HepG2 (cell line): Measurements from ENCODE around the gene GPC2.

Source experiments
- BHLHE40 ChIP-seq: IDR thresholded peaks from 2 replicates; pipeline ENCODE4 v1.6.1; 2011; ENCODE audit warnings: low read length, improper control_type of control experiment
- CTCF ChIP-seq: sonication (generic); formaldehyde crosslinking; IDR thresholded peaks from 2 replicates; pipeline ENCODE4 v1.5.0; 2020; ENCODE audit warnings: mild to moderate bottlenecking, missing genetic modification reagents, moderate library complexity
- DPF2 ChIP-seq: sonication (generic); formaldehyde crosslinking; IDR thresholded peaks from 2 replicates; pipeline ENCODE4 v1.4.0; 2020; ENCODE audit warnings: mild to moderate bottlenecking, low read depth, missing genetic modification reagents, borderline replicate concordance
- GMEB1 ChIP-seq: sonication (generic); formaldehyde crosslinking; IDR thresholded peaks from 2 replicates; pipeline ENCODE4 v1.5.1; 2020; ENCODE audit warnings: missing genetic modification reagents, mild to moderate bottlenecking, borderline replicate concordance
- GPBP1L1 ChIP-seq: sonication (generic); formaldehyde crosslinking; IDR thresholded peaks from 2 replicates; pipeline ENCODE4 v1.5.0; 2020; ENCODE audit warnings: mild to moderate bottlenecking, missing genetic modification reagents
- JUN ChIP-seq: sonication (generic); formaldehyde crosslinking; IDR thresholded peaks from 2 replicates; pipeline ENCODE4 v1.4.0; 2020; ENCODE audit warnings: mild to moderate bottlenecking, missing genetic modification reagents
- MXI1 ChIP-seq: IDR thresholded peaks from 3 replicates; pipeline ENCODE4 v1.6.1; 2012; ENCODE audit warnings: low read depth, low read length, inconsistent platforms, borderline replicate concordance
- NPAS2 ChIP-seq: sonication (generic); formaldehyde crosslinking; IDR thresholded peaks from 2 replicates; pipeline ENCODE4 v1.8.0; 2022; ENCODE audit warnings: mild to moderate bottlenecking, missing genetic modification reagents, borderline replicate concordance
- NR2C2 ChIP-seq: sonication (generic); formaldehyde crosslinking; IDR thresholded peaks from 2 replicates; pipeline ENCODE4 v1.4.0; 2020; ENCODE audit warnings: missing genetic modification reagents, mild to moderate bottlenecking, moderate library complexity, borderline replicate concordance
- POLR2AphosphoS5 ChIP-seq: IDR thresholded peaks from 2 replicates; pipeline ENCODE4 v1.6.1; 2012; ENCODE audit warnings: low read depth, low read length
- PRMT3 ChIP-seq: sonication (generic); formaldehyde crosslinking; IDR thresholded peaks from 2 replicates; pipeline ENCODE4 v1.8.1; 2022; ENCODE audit warnings: low read depth, mild to moderate bottlenecking, moderate library complexity, missing genetic modification reagents, borderline replicate concordance
- SPEN ChIP-seq: sonication (generic); formaldehyde crosslinking; IDR thresholded peaks from 2 replicates; pipeline ENCODE4 v1.5.1; 2020; ENCODE audit warnings: low read depth, mild to moderate bottlenecking, missing genetic modification reagents
- ZBTB20 ChIP-seq: sonication (generic); formaldehyde crosslinking; IDR thresholded peaks from 2 replicates; pipeline ENCODE4 v1.8.1; 2023; ENCODE audit warnings: missing genetic modification reagents, low read depth, mild to moderate bottlenecking, borderline replicate concordance
- ZBTB33 ChIP-seq: sonication (generic); formaldehyde crosslinking; IDR thresholded peaks from 2 replicates; pipeline ENCODE4 v1.4.0; 2020; ENCODE audit warnings: missing genetic modification reagents

- TF ChIP-seq BHLHE40 (no peak), GPBP1L1 (CRISPR knock-in tag) (no peak), MXI1 (no peak), NPAS2 (CRISPR knock-in tag) (no peak), DPF2 (CRISPR knock-in tag) (no peak), CTCF (no peak), JUN (CRISPR knock-in tag) (no peak), NR2C2 (CRISPR knock-in tag) (no peak), PRMT3 (CRISPR knock-in tag) (no peak), ZBTB20 (no peak), SPEN (CRISPR knock-in tag) (no peak), GMEB1 (CRISPR knock-in tag) (no peak), ZBTB33 (CRISPR knock-in tag) (no peak), POLR2AphosphoS5 (no peak)
Measured at GRCh38 chr7:100176096-100177044, 811 bp downstream of the GPC2 start.
